HG02623 (cell line): ENCODE measurements around the gene PAIP2.
"Not testable (repeated sequence)": the region's sequence is repeated elsewhere in the genome, so short reads cannot be mapped to it uniquely, and the experiment has no call there.

Source experiments
- ATAC-seq: cut with Tn5 transposase; IDR thresholded peaks from one replicate; pipeline ENCODE4 v1.9.1; 2021; ENCODE audit warnings: moderate library complexity; ENCODE audit not compliant: unreplicated experiment

PAIP2 gene

DNA sequence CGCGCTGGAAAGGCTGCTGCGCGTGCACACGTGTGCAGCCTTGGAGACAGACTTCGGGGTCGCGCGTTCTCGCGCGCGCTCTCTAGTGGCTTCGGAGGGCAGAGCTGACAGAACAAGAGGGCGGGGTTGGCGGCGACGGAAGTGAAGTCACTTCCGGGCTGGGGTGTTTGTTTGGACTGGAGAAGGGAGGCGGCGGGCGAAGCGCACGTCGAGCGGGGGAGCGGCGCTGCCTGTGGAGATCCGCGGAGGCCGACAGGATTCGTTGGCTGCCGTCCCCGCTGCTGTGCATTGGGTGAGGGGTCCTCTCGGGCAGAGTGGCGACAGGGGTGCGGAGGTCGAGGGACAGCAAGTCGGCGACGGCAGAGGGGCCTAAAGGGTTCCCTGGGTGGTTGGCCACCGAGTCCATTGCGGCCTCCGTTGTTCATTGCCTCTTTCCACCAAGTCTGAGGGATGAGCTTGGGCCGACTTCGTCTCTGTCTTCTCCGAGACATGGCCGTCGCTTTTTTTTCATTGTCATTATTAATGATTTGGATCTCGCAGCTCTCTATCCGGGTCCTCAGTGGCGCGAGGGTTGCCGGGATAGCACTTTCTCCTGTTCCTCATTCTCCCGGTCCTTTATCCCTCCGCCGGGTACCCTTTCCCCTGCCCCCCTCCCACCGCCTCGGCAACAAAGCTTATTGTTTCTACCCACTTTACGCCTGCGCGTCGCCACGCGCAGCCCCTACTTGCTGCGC, at the start of gene PAIP2:
PAIP2 (plus strand) TSS at position 166 of the 734 bp plus-strand sequence. CDS start 21,931 bp downstream, outside the sequence.
- ATAC-seq = peak; percentile 88

- no peak for ATAC-seq
Observed at GRCh38 chr5:139293202-139293506, 48.5 kb upstream of the PAIP2 start.

DNA sequence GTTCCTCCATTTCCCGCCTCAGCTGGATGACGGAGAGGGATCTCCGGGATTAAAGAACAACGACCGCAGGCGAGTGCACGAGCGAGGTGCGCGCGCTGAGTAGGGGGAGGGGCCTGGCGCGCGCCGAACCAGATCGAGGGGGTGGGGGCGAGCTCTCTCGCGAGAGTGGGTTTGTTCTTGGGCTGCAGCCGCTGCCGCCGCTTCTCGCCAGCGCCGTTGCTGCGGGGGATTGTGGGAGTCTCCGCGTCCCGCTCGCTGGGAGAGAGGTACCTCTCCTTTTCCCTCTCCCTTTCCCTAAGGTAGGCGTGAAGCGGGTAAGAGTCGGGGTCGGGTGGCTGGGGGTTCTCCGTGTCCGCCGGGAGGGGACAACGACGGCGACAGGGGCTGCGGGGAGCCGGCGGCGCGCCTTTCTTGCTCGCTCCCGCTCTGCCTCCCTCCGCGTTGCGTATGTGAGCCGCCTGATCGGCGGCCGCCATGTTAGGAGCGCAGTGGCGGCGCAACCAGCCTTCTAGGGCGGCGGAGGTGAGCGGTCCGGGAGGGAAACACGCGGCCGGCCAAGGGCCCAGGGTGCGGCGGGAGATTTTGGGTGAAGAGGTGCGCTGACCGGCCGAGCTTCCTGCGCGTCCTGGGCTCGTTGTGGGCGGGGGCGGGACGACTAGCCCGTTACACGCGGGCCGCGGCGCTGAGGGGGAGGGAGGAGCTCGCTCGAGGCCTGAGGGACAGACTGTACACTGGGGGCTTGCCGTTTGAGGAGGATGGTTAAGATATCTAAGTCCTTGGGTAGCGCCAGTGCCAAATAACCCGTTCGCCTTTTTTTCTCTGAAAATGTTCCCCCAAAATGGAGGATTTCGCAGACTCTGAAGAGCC, 47.9 kb upstream of the PAIP2 start, which contains the start of gene MATR3:
MATR3 (plus strand) TSS at position 234 of the 867 bp plus-strand sequence. CDS start 13,676 bp downstream, outside the sequence.
- ATAC-seq = peak; percentile 58

GRCh38 chr5:139294374-139295165, 47.1 kb upstream of the PAIP2 start:
- ATAC-seq = peak; percentile 30

DNA sequence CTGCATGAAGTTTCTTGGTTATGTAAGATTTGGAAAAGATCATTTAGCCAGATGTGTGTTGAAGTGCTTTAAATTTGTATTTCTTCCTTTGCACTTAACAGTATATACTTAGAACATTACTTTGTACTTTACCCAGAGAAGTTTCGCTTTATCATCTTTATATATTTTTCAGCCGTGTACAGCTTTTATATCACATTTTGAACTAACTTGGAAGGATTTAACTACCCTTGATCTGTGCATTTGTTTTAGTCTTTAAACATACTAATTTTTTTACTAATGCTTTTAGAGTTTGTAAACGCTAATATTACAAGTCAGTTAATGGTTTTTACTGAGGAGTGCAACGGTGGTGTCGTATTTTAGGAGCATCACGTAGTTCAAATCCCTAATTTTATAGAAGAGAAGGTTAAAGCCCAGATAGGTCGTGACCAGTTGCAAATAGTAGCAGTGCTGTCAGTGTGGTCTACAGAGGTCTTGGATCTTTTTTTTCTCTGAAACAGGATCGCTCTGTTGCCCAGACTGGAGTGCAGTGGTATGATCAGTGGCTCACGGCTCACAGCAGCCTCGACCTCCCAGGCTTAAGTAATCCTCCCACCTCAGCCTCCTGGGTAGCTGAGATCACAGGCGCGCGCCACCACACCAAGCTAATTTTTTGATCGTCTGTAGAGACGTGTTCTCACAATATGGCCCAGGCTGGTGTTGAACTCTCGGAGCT, 46.2 kb upstream of the PAIP2 start:
- no peak for ATAC-seq

GRCh38 chr5:139296198-139296597, 45.5 kb upstream of the PAIP2 start:
- ATAC-seq = no peak

GRCh38 chr5:139296862-139297326, 44.8 kb upstream of the PAIP2 start:
- ATAC-seq = no peak

- ATAC-seq = no peak
Observed at GRCh38 chr5:139297439-139298133, 44.1 kb upstream of the PAIP2 start.

- ATAC-seq = no peak
Observed at GRCh38 chr5:139298242-139298641, 43.4 kb upstream of the PAIP2 start.

DNA sequence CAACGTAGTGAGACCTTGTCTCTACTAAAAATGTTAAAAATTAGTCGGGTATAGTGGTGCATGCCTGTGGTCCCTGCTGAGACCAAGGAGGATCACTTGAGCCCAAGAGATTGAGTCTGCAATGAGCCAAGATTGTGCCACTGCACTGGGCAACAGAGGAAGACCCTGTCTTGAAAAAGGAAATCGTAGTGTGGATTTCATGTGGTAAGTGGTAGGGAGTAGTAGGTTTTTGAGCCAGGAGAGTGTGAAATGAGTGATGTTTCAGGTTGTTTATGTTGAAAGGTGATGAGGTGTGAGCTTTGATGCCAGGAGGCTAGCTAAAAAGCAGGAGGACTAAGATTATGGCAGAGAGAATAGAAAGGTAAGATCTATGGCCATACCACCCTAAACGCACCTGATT, 42.2 kb upstream of the PAIP2 start:
- ATAC-seq = no peak

GRCh38 chr5:139301808-139302499, 39.7 kb upstream of the PAIP2 start:
- no peak for ATAC-seq

- ATAC-seq = no peak
Observed at GRCh38 chr5:139304391-139305324, 37.0 kb upstream of the PAIP2 start.

- no peak for ATAC-seq
Observed at GRCh38 chr5:139306197-139306596, 35.5 kb upstream of the PAIP2 start.

- no peak for ATAC-seq
Observed at GRCh38 chr5:139306628-139307379, 34.9 kb upstream of the PAIP2 start.

DNA sequence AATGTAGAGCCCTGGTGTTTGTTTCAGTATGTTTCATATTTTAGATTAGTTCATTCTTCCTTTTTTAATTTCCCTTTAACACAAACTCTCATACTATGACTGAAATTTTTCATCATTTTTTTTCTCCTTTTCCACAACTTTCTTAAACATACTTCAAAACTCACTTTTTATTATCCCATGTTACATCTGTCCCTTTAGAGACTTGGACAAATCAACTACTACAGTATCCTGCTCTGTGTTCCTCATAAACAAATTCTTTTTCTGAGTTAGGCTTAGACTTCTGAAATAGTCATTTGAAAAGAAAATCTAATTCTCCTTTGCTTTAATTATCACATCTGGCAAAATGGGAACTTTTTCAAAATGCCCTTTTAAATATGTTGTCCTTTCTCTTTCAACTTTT, 32.9 kb upstream of the PAIP2 start:
- no peak for ATAC-seq

- ATAC-seq = not testable (repeated sequence)
Observed at GRCh38 chr5:139310715-139311186, 30.9 kb upstream of the PAIP2 start.

DNA sequence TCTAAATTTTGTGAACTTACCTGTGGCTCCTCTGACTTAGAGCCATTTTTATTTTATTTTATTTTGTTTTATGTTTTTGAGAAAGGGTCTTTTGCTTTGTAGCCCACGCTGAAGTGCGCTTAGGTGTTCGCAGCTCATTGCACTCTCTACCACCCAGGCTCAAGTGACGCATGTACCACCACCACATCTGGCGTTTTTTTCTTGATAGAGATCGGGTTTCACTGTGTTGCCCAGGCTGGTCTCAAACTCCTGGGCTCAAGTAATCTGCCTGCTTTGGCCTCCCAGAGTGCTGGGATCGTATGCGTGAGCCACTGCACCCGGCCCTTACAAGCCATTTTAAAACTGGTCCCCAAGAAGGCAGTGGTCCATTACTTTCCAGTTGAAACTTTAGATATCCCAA, 29.6 kb upstream of the PAIP2 start:
- ATAC-seq = no peak
